ENCODE measurements around the gene FERMT3. TPM values are rescaled to one million over a fixed set of nuclear protein-coding genes. Genes with fewer than 3 reads are reported as not detected.

The FERMT3 gene
- total and polyA plus RNA-seq, 2 of the 13 experiments (the other 11 are each of a cell fraction or from before 2014, with no cell fraction given), result 0.29 TPM; not detected in 1

GRCh38 chr11:64269540-64270220 is 63.2 kb downstream of the FERMT3 start (continued):
- TF ChIP-seq SALL1 (CRISPR knock-in tag; IDR thresholded peaks at IDR 0.05) (no peak; the same call in 1 of the 2 replicates), PLRG1 (conservative IDR thresholded peaks at IDR 0.05) (no peak), EED (CRISPR knock-in tag; IDR thresholded peaks at IDR 0.05) (no peak), MED8 (CRISPR knock-in tag; IDR thresholded peaks at IDR 0.05; ENCODE audit: insufficient replicate concordance) (no peak), RARA (CRISPR knock-in tag; IDR thresholded peaks at IDR 0.05) (peak; percentile 48; the same call in 1 of the 2 replicates), ZNF441 (CRISPR knock-in tag; IDR thresholded peaks at IDR 0.05; ENCODE audit: borderline replicate concordance) (no peak), ZMAT5 (CRISPR knock-in tag; IDR thresholded peaks at IDR 0.05; ENCODE audit: borderline replicate concordance, low read depth) (no peak), NCOA1 (CRISPR knock-in tag; IDR thresholded peaks at IDR 0.05) (0 out of 2 replicates have a peak, but pooled peaks have one; percentile 73), SIN3A (IDR thresholded peaks at IDR 0.05; ENCODE audit: borderline replicate concordance, low read depth, low read length) (peak; percentile 83; the same call in 1 of the 2 replicates), ZNF841 (CRISPR knock-in tag; IDR thresholded peaks at IDR 0.05; ENCODE audit: borderline replicate concordance) (no peak), ZNF589 (CRISPR knock-in tag; conservative IDR thresholded peaks at IDR 0.05) (no peak), MXD4 (CRISPR knock-in tag; IDR thresholded peaks at IDR 0.05) (peak; percentile 77), ZNF619 (CRISPR knock-in tag; IDR thresholded peaks at IDR 0.05) (no peak; the same call in 1 of the 2 replicates), SP5 (CRISPR knock-in tag; IDR thresholded peaks at IDR 0.05; ENCODE audit: borderline replicate concordance, low read depth) (peak; percentile 88), ATF3 (CRISPR knock-in tag; IDR thresholded peaks at IDR 0.05) (peak; percentile 59; the same call in 1 of the 2 replicates), PHF8 (CRISPR knock-in tag; IDR thresholded peaks at IDR 0.05) (peak; percentile 62), GLI4 (CRISPR knock-in tag; IDR thresholded peaks at IDR 0.05; ENCODE audit: borderline replicate concordance) (no peak), NR2F2 (IDR thresholded peaks at IDR 0.05; ENCODE audit: borderline replicate concordance, low read depth) (peak; percentile 49; the same call in 1 of the 2 replicates), ZNF10 (CRISPR knock-in tag; IDR thresholded peaks at IDR 0.05; ENCODE audit: borderline replicate concordance, low read depth) (no peak), SP2 (CRISPR knock-in tag; IDR thresholded peaks at IDR 0.05) (peak; percentile 91), ZNF652 (CRISPR knock-in tag; IDR thresholded peaks at IDR 0.05; ENCODE audit: borderline replicate concordance, low read depth) (peak; percentile 99), ZBTB33 (CRISPR knock-in tag; IDR thresholded peaks at IDR 0.05) (no peak; the same call in 1 of the 2 replicates), ZFP90 (CRISPR knock-in tag; IDR thresholded peaks at IDR 0.05; ENCODE audit: borderline replicate concordance) (no peak), ZFX (CRISPR knock-in tag; IDR thresholded peaks at IDR 0.05; ENCODE audit: low read depth) (peak; percentile 91; the same call in 1 of the 2 replicates), ZNF17 (CRISPR knock-in tag; IDR thresholded peaks at IDR 0.05) (no peak), THAP9 (CRISPR knock-in tag; IDR thresholded peaks at IDR 0.05; ENCODE audit: borderline replicate concordance) (peak; percentile 93)
